HFF-Myc (cell line): ENCODE results near the gene CBARP.
"Not testable (repeated sequence)": the region's sequence is repeated elsewhere in the genome, so short reads cannot be mapped to it uniquely, and the experiment has no call there.

ENCODE experiments used
- DNase-seq: peaks from one replicate; pipeline ENCODE4 v3.0.0-alpha.2; 2011; ENCODE audit warnings: low read depth; ENCODE audit errors: extremely low read depth
- H3K4me3 ChIP-seq: replicated peaks from 2 replicates; pipeline ENCODE4 v1.5.1; 2011; ENCODE audit warnings: low read depth, mild to moderate bottlenecking, control low read depth, low read length
- TF ChIP-seq, protein P1 (sequence below): IDR thresholded peaks from 2 replicates; pipeline ENCODE4 v1.5.1; 2012; ENCODE audit warnings: mild to moderate bottlenecking, low read depth, low read length, control low read depth; ENCODE audit errors: missing control alignments

The CBARP gene

DNA sequence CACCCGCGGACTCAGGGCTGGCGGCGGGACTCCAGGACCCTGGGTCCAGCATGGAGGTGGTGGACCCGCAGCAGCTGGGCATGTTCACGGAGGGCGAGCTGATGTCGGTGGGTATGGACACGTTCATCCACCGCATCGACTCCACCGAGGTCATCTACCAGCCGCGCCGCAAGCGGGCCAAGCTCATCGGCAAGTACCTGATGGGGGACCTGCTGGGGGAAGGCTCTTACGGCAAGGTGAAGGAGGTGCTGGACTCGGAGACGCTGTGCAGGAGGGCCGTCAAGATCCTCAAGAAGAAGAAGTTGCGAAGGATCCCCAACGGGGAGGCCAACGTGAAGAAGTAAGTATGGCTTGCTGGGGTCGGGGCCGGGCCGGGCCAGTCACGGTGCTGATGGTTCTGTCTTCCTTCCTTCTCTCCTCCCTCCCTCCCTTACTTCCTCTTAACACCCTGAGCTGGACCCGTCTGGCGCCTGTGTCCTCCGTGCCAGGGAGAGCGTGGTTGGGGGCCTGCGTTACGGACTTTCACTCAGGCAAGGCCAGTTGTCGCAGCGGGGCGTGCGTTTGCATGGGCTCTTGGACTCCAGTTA is 30.8 kb downstream of the CBARP start:
- no peak for DNase-seq
- H3K4me3 ChIP-seq = peak overlapping the region; percentile 92
- TF ChIP-seq, protein P1, sequence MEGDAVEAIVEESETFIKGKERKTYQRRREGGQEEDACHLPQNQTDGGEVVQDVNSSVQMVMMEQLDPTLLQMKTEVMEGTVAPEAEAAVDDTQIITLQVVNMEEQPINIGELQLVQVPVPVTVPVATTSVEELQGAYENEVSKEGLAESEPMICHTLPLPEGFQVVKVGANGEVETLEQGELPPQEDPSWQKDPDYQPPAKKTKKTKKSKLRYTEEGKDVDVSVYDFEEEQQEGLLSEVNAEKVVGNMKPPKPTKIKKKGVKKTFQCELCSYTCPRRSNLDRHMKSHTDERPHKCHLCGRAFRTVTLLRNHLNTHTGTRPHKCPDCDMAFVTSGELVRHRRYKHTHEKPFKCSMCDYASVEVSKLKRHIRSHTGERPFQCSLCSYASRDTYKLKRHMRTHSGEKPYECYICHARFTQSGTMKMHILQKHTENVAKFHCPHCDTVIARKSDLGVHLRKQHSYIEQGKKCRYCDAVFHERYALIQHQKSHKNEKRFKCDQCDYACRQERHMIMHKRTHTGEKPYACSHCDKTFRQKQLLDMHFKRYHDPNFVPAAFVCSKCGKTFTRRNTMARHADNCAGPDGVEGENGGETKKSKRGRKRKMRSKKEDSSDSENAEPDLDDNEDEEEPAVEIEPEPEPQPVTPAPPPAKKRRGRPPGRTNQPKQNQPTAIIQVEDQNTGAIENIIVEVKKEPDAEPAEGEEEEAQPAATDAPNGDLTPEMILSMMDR = no peak

DNA sequence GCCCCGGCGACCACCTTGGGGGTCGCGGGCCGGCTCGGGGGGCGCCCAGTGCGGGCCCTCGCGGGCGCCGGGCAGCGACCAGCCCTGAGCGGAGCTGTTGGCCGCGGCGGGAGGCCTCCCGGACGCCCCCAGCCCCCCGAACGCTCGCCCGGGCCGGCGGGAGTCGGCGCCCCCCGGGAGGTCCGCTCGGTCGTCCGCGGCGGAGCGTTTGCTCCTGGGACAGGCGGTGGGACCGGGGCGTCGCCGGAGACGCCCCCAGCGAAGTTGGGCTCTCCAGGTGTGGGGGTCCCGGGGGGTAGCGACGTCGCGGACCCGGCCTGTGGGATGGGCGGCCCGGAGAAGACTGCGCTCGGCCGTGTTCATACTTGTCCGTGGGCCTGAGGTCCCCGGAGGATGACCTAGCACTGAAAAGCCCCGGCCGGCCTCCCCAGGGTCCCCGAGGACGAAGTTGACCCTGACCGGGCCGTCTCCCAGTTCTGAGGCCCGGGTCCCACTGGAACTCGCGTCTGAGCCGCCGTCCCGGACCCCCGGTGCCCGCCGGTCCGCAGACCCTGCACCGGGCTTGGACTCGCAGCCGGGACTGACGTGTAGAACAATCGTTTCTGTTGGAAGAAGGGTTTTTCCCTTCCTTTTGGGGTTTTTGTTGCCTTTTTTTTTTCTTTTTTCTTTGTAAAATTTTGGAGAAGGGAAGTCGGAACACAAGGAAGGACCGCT is 31.5 kb downstream of the CBARP start:
- TF ChIP-seq, protein P1 = no peak
- DNase-seq = no peak
- H3K4me3 ChIP-seq = peak overlapping the region; percentile 92

DNA sequence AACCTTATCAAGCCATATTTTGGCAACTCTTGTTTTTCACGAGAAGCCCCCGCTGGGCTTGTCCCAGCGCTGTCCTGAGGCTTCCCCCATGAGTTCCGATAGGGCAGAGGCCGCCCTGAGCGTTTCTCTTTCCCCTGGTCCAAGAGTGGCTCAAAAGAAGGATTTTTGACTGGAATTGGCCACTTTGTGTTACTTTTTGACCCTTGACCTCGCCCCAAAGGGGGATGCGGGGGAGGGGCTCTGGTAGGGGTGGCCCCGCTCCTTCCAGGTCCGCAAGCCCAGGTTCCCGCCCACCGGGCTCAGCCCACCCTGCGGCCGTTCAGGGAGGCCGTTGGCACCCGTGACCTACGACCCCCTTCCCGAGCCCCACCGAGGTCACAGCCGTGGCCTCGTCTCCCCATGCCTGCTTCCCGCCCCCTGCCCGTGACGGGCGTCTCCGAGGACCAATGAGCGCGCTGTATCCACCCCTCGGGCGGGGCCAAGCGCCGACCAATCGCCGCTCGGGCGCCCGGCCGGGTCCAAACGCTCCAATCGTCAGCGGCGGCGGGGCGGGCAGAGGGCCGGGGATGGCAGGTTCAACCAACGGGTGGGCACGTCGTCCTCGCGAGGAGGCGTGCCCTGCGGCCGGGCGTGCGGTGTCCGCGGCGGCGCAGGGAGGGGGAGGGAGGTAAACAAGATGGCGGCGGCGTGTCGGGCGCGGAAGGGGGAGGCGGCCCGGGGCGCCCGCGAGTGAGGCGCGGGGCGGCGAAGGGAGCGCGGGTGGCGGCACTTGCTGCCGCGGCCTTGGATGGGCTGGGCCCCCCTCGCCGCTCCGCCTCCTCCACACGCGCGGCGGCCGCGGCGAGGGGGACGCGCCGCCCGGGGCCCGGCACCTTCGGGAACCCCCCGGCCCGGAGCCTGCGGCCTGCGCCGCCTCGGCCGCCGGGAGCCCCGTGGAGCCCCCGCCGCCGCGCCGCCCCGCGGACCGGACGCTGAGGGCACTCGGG is 32.4 kb downstream of the CBARP start, which contains the start of gene STK11:
Gene STK11, plus strand, starts transcription at position 665 of the 986 bp plus-strand sequence. CDS start 1,136 bp downstream, outside the sequence.
- DNase-seq = peak; percentile 75
- peak within 1 kb of the TSS; percentile 92 for H3K4me3 ChIP-seq
- TF ChIP-seq, protein P1 = no peak

DNA sequence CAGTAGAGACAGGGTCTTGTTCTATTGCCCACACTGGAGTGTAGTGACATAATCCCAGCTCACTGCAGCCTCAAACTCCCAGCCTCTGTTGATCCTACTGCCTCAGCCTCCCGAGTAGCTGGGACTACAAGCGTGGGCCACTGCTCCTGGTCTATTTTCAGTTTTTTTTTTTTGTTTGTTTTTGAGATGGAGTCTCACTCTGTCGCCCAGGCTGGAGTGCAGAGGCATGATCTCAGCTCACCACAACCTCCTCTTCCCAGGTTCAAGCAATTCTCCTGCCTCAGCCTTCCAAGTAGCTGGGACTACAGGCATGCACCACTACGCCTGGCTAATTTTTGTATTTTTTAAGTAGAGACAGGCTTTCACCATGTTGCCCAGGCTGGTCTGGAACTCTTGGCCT is 37.2 kb downstream of the CBARP start:
- not testable (repeated sequence) for H3K4me3 ChIP-seq, DNase-seq

DNA sequence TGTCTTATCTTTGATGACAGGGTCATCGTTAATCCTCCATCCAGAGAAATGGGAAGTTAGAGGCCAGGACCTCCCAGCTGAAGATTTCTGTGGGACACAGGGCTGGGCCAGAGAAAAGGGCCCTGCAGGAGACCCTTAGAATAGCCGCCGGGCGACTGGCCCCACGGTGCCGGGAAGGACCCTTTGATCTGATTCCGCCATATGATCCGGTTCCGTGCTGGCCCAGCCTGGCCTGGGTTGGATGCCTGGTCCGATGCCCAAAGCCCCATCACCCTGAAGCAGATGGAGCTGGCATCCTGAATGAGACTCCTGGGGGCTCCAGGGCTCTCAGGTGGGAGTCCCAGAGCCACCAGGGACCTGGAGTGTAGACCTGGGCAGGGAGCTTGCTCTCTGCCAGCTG is 38.3 kb downstream of the CBARP start:
- DNase-seq = no peak
- TF ChIP-seq, protein P1 = no peak

DNA sequence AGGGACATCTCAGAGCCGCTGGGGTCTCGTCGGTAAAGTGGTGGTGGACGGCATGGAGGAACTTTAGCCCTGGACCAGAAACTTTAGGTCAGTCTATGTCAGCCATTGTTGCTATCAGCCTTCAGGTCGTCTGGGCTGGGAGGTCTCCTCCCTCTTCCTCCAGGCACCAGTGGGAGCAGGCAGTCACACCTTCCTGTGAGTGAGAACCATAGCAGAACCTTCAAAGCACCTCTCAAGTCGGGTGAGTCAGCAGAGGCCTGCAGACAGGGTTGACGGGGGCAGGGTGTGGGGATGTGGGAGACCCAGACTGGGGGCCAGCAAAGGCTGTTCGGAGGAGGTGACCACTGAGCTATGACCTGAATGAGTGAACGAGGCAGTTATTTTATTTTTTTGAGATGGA is 48.4 kb downstream of the CBARP start:
- no peak overlapping the region for H3K4me3 ChIP-seq
- TF ChIP-seq, protein P1 = no peak
- DNase-seq = no peak

More for the DNA sequence above, 38.3 kb downstream of the CBARP start:
- H3K4me3 ChIP-seq = no peak overlapping the region
